Progenitor cell of endocrine pancreas (in vitro differentiated cells): ENCODE data around the gene PTPRM. TPM values are rescaled to one million over a fixed set of nuclear protein-coding genes. Genes with fewer than 3 reads are reported as not detected.

ENCODE experiments used
- DNase-seq: peaks from one replicate; pipeline ENCODE4 v3.0.0; 2021; ENCODE audit warnings: low spot score; ENCODE audit not compliant: unreplicated experiment
- H3K27ac Mint-ChIP-seq: 2 replicates; pipeline ENCODE4 v1.8.0; 2021; ENCODE audit warnings: mild to moderate bottlenecking, moderate library complexity, mixed read lengths
- H3K27me3 Mint-ChIP-seq: 2 replicates; pipeline ENCODE4 v1.8.0; 2021; ENCODE audit warnings: mixed read lengths
- H3K36me3 Mint-ChIP-seq: 2 replicates; pipeline ENCODE4 v1.8.0; 2022; ENCODE audit warnings: mixed read lengths; ENCODE audit not compliant: insufficient read depth
- H3K4me1 Mint-ChIP-seq: 2 replicates; pipeline ENCODE4 v1.8.0; 2021; ENCODE audit warnings: low read depth, mixed read lengths
- H3K4me3 Mint-ChIP-seq: 2 replicates; pipeline ENCODE4 v1.8.0; 2021; ENCODE audit warnings: low read depth, mild to moderate bottlenecking, moderate library complexity, mixed read lengths
- H3K9me3 Mint-ChIP-seq: 2 replicates; pipeline ENCODE4 v1.8.0; 2021; ENCODE audit warnings: low read depth, mixed read lengths
- long read RNA-seq: library from polyadenylated mRNA; unstranded; transcript quantifications from one replicate; pipeline ENCODE4 v2.0.0, GENCODE V29; 2020
- total RNA-seq: library from RNA; stranded (reverse); gene quantifications from 2 replicates; pipeline ENCODE4 v1.2.1, GENCODE V29; 2021
- TF ChIP-seq, protein P1 (sequence below): fragments of 200-600 bp; sonication (generic); IDR thresholded peaks from one replicate; pipeline ENCODE4 v1.5.0; 2021; ENCODE audit warnings: antibody characterized with exemption, mild to moderate bottlenecking; ENCODE audit not compliant: unreplicated experiment

Gene PTPRM
- total RNA-seq: 22.4 and 23.2 TPM in 2 replicates
- long read RNA-seq, partial matches to known transcripts: 1 of 13 reads
- long read RNA-seq, other reads (novel, unspliced or antisense): 12 of 13 reads

DNA sequence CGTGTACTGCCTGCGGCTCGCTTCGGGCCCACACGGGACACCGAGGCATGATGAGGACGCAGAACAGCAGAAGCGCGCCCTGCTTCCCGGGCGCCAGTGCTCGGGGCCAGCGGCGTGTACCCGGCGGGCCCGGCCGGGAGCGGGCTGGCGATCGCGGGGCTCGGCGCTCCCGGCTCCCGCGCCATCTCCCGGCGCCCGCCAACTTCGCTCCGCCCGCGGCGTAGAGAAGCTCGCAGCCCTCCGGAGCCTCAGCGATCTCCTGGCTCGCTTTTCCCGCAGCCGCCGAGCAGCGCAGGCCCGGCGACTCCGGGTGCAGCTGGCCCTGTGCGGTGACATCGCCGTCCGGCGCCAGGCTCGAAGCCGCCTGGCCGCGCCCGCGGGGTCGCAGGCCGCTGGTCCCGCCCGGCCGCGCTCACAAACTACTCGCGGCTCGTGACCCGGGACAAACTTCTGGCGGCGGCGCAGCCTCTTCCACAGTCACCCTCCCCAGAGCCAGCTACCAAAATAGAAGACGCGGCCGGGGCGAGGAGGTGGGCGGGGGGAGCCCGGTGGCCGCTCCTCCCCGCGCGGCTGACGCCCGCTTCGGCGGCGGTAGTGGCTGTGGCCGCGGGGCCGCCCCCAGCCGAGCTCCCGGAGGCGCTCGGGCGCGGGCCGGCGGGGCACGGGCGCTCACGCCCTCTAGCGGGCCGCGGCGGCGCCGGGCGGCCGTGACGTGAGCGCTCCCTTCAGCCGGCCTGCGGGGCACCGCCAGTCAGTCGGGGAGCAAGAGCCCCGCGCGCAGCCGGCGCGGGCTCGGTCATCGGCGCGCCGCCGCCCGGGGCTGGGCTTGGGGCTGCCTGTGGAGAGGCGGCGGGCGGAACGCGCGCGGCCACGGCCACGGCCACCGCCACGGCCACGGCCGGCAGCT, at the start of gene PTPRM:
TSS of gene PTPRM (plus strand) at position 750 of the 907 bp plus-strand sequence. CDS start 503 bp downstream, outside the sequence.
- H3K27me3 Mint-ChIP-seq: peaks cover 17% of the 10 kb centered on the region
- H3K4me1 Mint-ChIP-seq: peaks cover 8% of the 10 kb centered on the region
- TF ChIP-seq, protein P1, sequence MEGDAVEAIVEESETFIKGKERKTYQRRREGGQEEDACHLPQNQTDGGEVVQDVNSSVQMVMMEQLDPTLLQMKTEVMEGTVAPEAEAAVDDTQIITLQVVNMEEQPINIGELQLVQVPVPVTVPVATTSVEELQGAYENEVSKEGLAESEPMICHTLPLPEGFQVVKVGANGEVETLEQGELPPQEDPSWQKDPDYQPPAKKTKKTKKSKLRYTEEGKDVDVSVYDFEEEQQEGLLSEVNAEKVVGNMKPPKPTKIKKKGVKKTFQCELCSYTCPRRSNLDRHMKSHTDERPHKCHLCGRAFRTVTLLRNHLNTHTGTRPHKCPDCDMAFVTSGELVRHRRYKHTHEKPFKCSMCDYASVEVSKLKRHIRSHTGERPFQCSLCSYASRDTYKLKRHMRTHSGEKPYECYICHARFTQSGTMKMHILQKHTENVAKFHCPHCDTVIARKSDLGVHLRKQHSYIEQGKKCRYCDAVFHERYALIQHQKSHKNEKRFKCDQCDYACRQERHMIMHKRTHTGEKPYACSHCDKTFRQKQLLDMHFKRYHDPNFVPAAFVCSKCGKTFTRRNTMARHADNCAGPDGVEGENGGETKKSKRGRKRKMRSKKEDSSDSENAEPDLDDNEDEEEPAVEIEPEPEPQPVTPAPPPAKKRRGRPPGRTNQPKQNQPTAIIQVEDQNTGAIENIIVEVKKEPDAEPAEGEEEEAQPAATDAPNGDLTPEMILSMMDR: peak; percentile 48
- H3K9me3 Mint-ChIP-seq: no peaks in the 10 kb centered on the region
- H3K27ac Mint-ChIP-seq: no peak within 1 kb of the TSS
- H3K36me3 Mint-ChIP-seq: no peaks in the 10 kb centered on the region
- H3K4me3 Mint-ChIP-seq: peak within 1 kb of the TSS; percentile 76
- peak; percentile 75 for DNase-seq

DNA sequence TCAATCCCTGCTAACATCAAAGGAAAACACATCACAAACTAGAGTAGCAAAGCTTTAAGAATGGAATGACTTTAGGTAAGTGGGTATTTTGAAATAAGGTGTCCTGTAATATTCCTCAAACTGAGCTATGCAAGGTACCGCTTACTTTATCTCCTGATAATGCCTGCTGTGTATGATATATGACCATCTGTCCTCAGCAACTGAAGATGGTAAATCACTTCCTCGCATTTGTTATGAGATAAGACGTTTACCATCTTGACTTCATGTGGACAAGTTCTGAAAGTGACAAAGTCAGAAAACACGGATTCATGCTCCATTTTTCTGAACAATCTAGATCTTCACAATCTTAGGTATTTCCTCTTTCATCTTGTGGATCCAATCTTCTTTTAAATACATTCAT, 49.3 kb upstream of the PTPRM start:
- TF ChIP-seq, protein P1: no peak
- peaks cover 3% of the 10 kb centered on the region for H3K27me3 Mint-ChIP-seq

DNA sequence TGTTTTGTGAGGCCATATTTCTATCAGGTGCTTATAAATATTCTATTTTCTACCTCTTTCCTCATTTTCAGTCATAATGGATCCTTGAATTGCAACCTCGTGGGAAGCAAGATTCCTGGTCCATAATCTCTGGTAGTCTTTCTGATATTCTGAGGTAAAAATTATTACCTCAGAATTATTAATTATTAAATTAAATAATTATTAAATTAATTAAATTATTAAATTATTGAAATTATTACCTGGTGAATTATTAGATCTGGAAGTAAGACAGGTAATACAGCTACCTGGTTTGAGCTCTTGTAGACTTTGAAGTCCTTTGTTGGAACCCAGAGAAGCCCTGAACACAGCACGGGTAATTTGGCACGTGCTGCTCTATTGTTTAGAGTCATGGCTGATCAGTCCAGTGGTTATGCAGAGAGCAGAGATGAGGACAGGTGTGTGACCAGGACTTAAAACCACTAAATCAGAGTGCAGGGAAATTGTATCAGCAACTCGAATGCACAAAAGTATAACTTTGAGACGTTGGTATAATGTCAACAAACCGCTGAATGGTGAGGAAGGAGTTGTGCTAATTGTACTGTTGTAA, 46.8 kb upstream of the PTPRM start:
- Mint-ChIP-seq H3K9me3 (no peaks in the 10 kb centered on the region), H3K4me3 (no peak overlapping the region), H3K36me3 (no peaks in the 10 kb centered on the region), H3K27ac (no peak overlapping the region), H3K4me1 (peaks cover 6% of the 10 kb centered on the region), H3K27me3 (peaks cover 3% of the 10 kb centered on the region)
- TF ChIP-seq, protein P1: no peak
- DNase-seq: no peak

More for the DNA sequence above, 49.3 kb upstream of the PTPRM start:
- no peak overlapping the region for H3K27ac Mint-ChIP-seq
- no peak for DNase-seq
- no peaks in the 10 kb centered on the region for H3K36me3 Mint-ChIP-seq
- peaks cover 6% of the 10 kb centered on the region for H3K4me1 Mint-ChIP-seq
- H3K9me3 Mint-ChIP-seq: no peaks in the 10 kb centered on the region
- no peak overlapping the region for H3K4me3 Mint-ChIP-seq

DNA sequence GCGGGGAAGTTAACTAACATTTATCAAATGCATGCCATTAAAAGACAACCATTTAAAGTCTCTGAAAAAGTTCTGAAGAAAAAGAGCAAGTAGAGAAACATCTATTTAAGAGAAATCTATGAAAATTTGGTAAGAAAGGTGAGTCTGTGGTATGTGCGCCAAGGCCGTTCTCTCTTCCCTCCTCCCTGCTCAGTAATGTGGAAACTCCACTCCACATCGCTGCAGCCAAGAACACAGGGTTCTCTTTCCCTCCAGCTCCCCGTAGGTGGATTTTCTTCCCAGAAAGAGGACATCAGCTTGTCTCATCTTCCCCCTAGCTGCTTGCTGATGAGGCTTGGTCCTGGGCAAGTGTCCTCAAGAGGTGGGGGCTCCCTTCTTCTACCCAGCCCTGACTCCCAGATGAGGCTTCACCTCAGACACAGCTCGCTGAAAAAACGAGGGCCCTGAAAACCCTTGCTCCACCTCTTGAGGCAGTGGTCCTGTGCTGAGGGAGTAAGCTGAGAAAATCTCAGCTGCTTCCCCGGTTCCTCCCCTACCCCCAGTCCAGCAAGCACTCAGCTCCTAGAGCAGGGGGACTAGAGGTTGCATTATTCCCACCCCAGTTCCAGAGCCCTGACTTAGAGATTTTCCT, 45.8 kb upstream of the PTPRM start:
- H3K27me3 Mint-ChIP-seq: peaks cover 7% of the 10 kb centered on the region
- TF ChIP-seq, protein P1: no peak

DNA sequence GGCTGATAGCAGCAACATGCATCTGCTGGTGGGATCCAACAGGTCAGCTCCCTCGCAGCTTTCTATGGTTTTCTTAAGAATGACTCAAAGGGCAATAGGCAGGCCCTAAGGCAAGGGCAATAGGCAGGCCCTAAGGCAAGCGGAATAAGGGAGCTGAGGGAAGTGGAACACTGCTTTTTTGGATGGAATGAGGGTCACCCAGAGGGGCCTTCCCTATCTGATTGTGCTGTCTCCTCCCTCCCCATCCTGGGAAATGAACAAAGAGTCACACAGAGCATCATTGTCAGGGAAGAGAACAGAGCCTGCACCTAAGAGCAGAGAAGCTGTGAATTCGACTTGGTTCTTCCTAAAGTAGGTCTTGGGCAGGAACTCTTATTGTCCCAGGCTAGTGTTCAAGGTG, 43.3 kb upstream of the PTPRM start:
- DNase-seq: no peak

More for the DNA sequence above, 45.8 kb upstream of the PTPRM start:
- no peak for DNase-seq
- Mint-ChIP-seq H3K4me1 (peaks cover 6% of the 10 kb centered on the region), H3K4me3 (no peak overlapping the region), H3K36me3 (no peaks in the 10 kb centered on the region), H3K9me3 (no peaks in the 10 kb centered on the region), H3K27ac (no peak overlapping the region)

More for the DNA sequence above, 43.3 kb upstream of the PTPRM start:
- Mint-ChIP-seq H3K9me3 (no peaks in the 10 kb centered on the region), H3K36me3 (no peaks in the 10 kb centered on the region), H3K4me3 (no peak overlapping the region), H3K4me1 (peaks cover 6% of the 10 kb centered on the region), H3K27me3 (peaks cover 4% of the 10 kb centered on the region), H3K27ac (no peak overlapping the region)
- TF ChIP-seq, protein P1: no peak
